Fibroblast of lung (primary cell): ENCODE results near the gene DDHD1. TPM values are rescaled to one million over a fixed set of nuclear protein-coding genes. Genes with fewer than 3 reads are reported as not detected.

Experiments used
- DNase-seq, 2 donors: peaks; one replicate each; pipeline versions ENCODE4 v3.0.0 to v3.0.0-alpha.2; 2010; ENCODE audit warnings: low read depth in 2 of 2
- H2AFZ ChIP-seq: 2 replicates; pipeline ENCODE4 v1.5.1; 2012; ENCODE audit warnings: low read length, control low read depth, inconsistent platforms
- H3K27ac ChIP-seq: 2 replicates; pipeline ENCODE4 v1.5.1; 2011; ENCODE audit warnings: low read length, control low read depth; ENCODE audit not compliant: insufficient read depth
- H3K27me3 ChIP-seq: 2 replicates; pipeline ENCODE4 v1.5.1; 2011; ENCODE audit warnings: mild to moderate bottlenecking, low read length; ENCODE audit not compliant: control insufficient read depth, insufficient read depth
- H3K36me3 ChIP-seq: 2 replicates; pipeline ENCODE4 v1.5.1; 2011; ENCODE audit warnings: low read length; ENCODE audit not compliant: control insufficient read depth, insufficient read depth
- H3K4me1 ChIP-seq: 2 replicates; pipeline ENCODE4 v1.5.1; 2011; ENCODE audit warnings: low read length; ENCODE audit not compliant: control insufficient read depth, insufficient read depth; ENCODE audit errors: extremely low read depth
- H3K4me2 ChIP-seq: 2 replicates; pipeline ENCODE4 v1.5.1; 2011; ENCODE audit warnings: low read length, control low read depth; ENCODE audit not compliant: insufficient read depth; ENCODE audit errors: extremely low read depth
- H3K4me3 ChIP-seq, 4 experiments: fragments of 200-600 bp in 1 of 4; sonication (generic) in 1 of 4; replicated peaks in 1 of 4; 2 replicates each; pipeline ENCODE4 v1.5.1; 2011 to 2016; ENCODE audit warnings: low read length in 4 of 4, low read depth in 3 of 4, mild to moderate bottlenecking in 3 of 4, control low read depth in 2 of 4, inconsistent platforms in 1 of 4, mixed read lengths in 1 of 4; ENCODE audit not compliant: insufficient read depth in 1 of 4; ENCODE audit errors: control extremely low read depth in 1 of 4
- H3K79me2 ChIP-seq: 2 replicates; pipeline ENCODE4 v1.5.1; 2012; ENCODE audit warnings: mild to moderate bottlenecking, low read length, inconsistent platforms; ENCODE audit not compliant: control insufficient read depth, insufficient read depth
- H3K9ac ChIP-seq: 2 replicates; pipeline ENCODE4 v1.5.1; 2011; ENCODE audit warnings: mild to moderate bottlenecking, low read length, control low read depth; ENCODE audit not compliant: insufficient read depth
- H3K9me3 ChIP-seq: 2 replicates; pipeline ENCODE4 v1.5.1; 2012; ENCODE audit warnings: low read depth, low read length; ENCODE audit not compliant: control insufficient read depth, insufficient read depth
- H4K20me1 ChIP-seq: 2 replicates; pipeline ENCODE4 v1.5.1; 2011; ENCODE audit warnings: low read length; ENCODE audit not compliant: control insufficient read depth, insufficient read depth; ENCODE audit errors: extremely low read depth
- CTCF ChIP-seq, 2 donors: IDR thresholded peaks in 1 of 2; conservative IDR thresholded peaks in 1 of 2; 1 replicate in 1 of 2; 2 replicates in 1 of 2; pipeline ENCODE4 v1.5.1; 2011 to 2012; ENCODE audit warnings: low read length in 2 of 2, control low read depth in 1 of 2, inconsistent platforms in 1 of 2, low read depth in 1 of 2, mild to moderate bottlenecking in 1 of 2
- EZH2 ChIP-seq: IDR thresholded peaks from 2 replicates; pipeline ENCODE4 v1.5.1; 2012; ENCODE audit warnings: low read length, control low read depth, mild to moderate bottlenecking; ENCODE audit errors: missing control alignments
- polyA plus RNA-seq, 2 donors: library from polyadenylated mRNA; depleted of rRNA in 1 of 2; stranded (reverse) in 1 of 2; unstranded in 1 of 2; fragments of >200 nt; gene quantifications; 2 replicates each; pipeline ENCODE4 v1.2.1, GENCODE V29; 2011 to 2012; ENCODE audit warnings: missing spikeins in 1 of 2
- total RNA-seq: library from RNA; depleted of rRNA; stranded (reverse); fragments of >200 nt; gene quantifications from 2 replicates; pipeline ENCODE4 v1.2.1, GENCODE V29; 2014

Gene DDHD1
- total and polyA plus RNA-seq, 2 donors (not counting 1 experiment from before 2014, with no cell fraction given): 13.6 to 30.6 TPM

GRCh38 chr14:53035336-53036210 lies 117.5 kb downstream of the DDHD1 start:
- no peaks in the 10 kb centered on the region for H3K36me3 ChIP-seq
- H2AFZ ChIP-seq: no peak overlapping the region
- TF ChIP-seq EZH2 (no peak), CTCF (conservative IDR thresholded peaks at IDR 0.05 in 1 of 2, IDR thresholded peaks at IDR 0.05 in 1 of 2; ENCODE audit: low read depth in 1 of 2, low read length in 2 of 2) (no peak)
- DNase-seq: peak; percentile 37 to 53
- H4K20me1 ChIP-seq: no peaks in the 10 kb centered on the region
- no peaks in the 10 kb centered on the region for H3K79me2 ChIP-seq
- H3K4me3 ChIP-seq: no peak overlapping the region
- H3K27me3 ChIP-seq: no peaks in the 10 kb centered on the region
- H3K27ac ChIP-seq: no peak overlapping the region
- H3K9me3 ChIP-seq: no peaks in the 10 kb centered on the region
- H3K9ac ChIP-seq: no peak overlapping the region
- H3K4me2 ChIP-seq: peak overlapping the region; percentile 25
- H3K4me1 ChIP-seq: peaks cover 26% of the 10 kb centered on the region

DNA sequence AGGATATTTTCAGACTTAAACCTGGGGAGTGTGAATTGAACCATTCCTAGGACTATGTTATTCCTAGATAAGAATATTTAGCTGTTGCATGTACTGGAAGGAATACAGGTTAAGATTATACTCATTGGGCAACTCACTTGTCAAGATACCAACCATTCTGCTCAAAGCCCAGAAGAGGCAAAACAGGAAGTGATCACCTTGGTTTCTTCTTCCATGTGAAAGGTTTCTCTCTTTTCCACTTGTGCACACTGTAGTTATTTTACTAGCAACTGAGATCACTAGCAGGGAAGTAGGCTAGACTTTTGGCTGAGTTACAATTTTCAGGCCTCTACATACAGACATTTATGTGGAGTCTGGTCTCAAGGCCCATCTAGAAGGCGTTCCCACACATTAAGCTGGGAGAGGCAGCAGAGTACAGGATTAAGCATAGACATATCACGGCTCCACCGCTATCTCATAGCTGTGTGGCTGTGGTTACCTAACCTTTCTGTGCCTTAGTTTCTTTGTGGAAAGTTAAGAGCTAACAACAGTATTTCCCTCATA lies 118.4 kb downstream of the DDHD1 start:
- H4K20me1 ChIP-seq: no peaks in the 10 kb centered on the region
- no peaks in the 10 kb centered on the region for H3K27me3 ChIP-seq
- H3K9me3 ChIP-seq: no peaks in the 10 kb centered on the region
- H3K79me2 ChIP-seq: no peaks in the 10 kb centered on the region
- no peak overlapping the region for H2AFZ ChIP-seq
- DNase-seq: peak in 1 of 2 donors; percentile 3
- H3K9ac ChIP-seq: no peak overlapping the region
- no peak overlapping the region for H3K4me3 ChIP-seq
- no peak overlapping the region for H3K27ac ChIP-seq
- H3K4me2 ChIP-seq: no peak overlapping the region
- no peaks in the 10 kb centered on the region for H3K36me3 ChIP-seq
- peaks cover 26% of the 10 kb centered on the region for H3K4me1 ChIP-seq
- TF ChIP-seq CTCF (conservative IDR thresholded peaks at IDR 0.05 in 1 of 2, IDR thresholded peaks at IDR 0.05 in 1 of 2; ENCODE audit: low read depth in 1 of 2, low read length in 2 of 2) (no peak), EZH2 (no peak)

DNA sequence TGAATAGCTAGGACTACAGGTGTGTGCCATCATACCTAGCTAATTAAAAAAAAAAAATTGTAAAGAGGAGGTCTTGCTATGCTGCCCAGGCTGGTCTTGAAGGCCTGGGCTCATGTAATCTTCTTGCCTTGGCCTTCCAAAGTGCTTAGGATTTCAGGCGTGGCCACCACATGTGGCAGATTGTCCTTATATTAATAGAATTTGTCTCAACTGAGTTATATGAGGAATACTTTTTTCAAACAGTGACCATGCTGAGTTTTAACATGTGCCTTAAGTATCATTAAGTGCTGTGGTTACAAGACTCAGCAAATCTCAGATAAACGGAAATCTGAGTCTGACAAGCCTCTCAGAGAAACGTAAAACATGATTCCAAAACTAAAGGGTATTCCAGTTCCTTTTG lies 119.1 kb downstream of the DDHD1 start:
- Histone ChIP-seq H3K4me1 (peaks cover 26% of the 10 kb centered on the region), H3K36me3 (no peaks in the 10 kb centered on the region), H3K4me3 (no peak overlapping the region), H3K79me2 (no peaks in the 10 kb centered on the region), H3K27me3 (no peaks in the 10 kb centered on the region), H3K9ac (no peak overlapping the region), H3K9me3 (no peaks in the 10 kb centered on the region), H4K20me1 (no peaks in the 10 kb centered on the region), H2AFZ (no peak overlapping the region), H3K27ac (no peak overlapping the region), H3K4me2 (no peak overlapping the region)
- no peak for DNase-seq
- no peak for TF ChIP-seq CTCF (conservative IDR thresholded peaks at IDR 0.05 in 1 of 2, IDR thresholded peaks at IDR 0.05 in 1 of 2; ENCODE audit: low read depth in 1 of 2, low read length in 2 of 2)
- TF ChIP-seq EZH2: no peak
